Kidney capillary endothelial cell (primary cell): ENCODE data around the gene SGK2.

ENCODE experiments used
- DNase-seq: peaks from one replicate; pipeline ENCODE4 v3.0.0-alpha.2; 2018; ENCODE audit warnings: low spot score

The SGK2 gene

DNA sequence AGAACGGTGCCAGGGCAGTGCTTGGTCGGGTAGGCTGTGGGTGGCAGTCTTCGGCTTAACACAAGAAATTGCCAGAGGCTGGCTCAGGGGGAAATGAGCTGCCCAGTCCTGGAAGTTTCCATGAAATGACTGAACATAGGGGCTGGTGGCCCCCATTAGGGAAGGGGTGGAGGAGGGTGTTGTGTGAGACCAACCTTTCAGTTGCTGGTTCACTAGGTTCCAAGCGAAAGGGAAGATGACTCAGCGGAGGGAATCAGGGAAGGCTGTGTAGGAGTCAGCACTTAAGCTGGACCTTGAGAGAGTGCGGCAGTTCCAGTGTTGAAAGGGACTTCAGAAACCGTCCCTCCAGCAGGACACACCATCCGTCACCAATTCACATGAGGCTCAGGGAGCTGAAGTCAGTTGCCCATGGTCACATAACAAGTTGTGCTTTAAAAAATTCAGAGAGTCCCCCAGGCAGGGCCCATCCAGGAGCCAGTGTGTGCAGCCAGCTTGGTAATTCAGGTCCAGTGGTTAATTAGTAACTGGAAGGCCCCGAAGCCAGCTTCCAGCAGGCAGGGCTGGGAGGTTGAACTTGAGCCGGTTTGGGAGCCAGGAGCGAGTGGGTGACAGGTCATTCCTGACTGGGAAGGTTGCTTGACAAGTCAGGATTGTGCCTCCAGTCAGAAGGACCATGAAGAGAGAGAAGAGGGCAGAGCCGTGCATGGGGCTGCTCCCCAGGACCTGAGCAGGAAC lies at the start of gene SGK2:
SGK2 (plus strand) TSS at position 616 of the 735 bp plus-strand sequence. CDS start 7,469 bp downstream, outside the sequence.
- no peak for DNase-seq

DNA sequence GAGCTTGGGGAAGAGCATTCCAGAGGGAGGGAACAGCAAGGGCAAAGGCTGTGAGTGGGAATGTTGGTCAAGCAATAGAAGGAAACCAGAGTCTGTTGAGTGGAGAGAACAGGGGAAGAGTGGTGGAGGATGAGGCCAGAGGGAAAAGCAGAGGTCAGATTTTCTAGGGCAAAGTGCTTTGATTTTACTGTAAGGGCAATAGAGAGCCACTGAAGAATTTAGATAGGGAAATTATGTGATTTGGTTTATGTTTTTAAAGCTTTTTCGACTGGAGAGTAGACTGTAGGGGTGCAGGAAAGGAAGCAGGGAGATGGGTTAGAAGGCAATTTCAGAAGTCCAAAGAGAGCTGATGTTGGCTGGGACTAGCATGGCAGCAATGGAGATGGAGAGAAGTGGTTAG lies 46.9 kb upstream of the SGK2 start:
- no peak for DNase-seq

DNA sequence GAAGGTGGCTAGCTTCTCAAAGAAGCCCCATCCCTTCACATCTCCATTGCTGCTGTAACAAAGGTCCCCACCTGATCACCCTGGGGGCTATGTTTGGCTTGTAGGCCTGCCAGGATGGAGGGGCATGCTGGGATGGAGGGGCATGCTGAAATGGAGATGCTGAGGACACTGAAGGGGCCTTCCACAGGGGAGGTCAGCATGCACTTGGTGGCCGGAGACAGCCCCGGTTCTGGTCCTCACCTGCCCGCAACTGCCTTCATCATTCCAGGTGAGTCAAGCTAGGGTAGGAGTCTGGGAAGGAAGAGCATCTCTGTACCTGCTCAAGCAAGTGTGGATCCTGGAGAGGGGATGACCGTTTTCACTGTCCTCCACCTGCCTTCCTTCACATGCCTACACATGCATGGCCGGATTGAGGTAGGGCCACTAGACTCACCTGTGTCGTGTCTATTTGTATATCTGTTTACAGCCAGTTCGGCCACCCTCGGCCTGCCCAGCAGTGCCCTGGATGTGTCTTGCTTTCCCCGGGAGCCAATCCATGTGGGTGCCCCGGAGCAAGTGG lies 45.4 kb upstream of the SGK2 start:
- no peak for DNase-seq

DNA sequence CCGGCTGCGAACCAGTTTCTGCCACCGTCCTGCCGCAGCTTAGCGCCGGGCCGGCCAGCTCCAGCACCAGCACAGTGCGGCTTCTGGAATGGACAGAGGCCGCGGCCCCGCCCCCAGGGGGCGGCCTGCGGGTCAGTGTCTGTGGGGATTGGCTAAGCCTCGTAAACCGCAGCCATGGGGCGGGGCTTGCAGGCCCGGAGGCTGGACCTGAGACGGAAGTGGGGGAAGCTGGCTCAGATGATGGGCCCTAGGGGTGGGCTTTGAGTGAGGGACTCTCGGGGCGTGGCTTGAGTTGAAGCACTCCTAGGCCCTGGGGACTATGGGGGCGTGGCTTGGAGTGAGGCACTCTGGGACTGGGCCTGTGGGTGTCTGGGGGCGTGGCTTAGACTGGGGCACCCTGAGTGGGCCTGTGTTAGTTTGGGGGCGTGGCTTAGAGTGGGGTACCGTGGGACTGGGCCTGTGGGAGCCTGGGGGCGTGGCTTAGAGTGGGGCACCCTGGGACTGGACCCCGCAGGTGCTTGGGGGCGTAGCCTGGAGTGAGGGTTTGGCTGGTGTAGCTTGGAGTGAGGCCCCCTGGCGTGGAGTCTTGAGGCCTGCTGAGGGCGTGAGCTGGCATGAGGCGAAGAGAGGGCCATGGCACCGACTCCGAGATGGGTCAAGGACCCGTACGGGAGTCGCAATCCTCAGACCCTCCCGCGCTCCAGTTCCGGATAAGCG lies 44.7 kb upstream of the SGK2 start:
- peak; percentile 82 for DNase-seq

DNA sequence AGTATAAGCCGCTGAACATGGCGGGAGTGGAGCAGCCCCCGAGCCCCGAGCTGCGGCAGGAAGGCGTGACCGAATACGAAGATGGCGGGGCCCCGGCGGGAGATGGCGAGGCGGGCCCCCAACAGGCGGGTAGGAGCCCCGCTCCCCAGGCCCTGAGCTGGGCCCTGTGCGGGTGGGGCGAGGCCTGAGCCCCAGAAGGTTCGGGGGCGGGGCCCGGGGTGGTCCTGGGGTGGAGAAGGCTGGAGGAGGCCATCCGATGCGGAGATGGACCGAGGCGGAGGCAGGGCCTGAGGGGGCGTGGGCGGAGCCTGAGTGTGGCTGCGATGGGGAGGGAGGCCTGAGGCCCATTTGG lies 44.2 kb upstream of the SGK2 start:
- no peak for DNase-seq

DNA sequence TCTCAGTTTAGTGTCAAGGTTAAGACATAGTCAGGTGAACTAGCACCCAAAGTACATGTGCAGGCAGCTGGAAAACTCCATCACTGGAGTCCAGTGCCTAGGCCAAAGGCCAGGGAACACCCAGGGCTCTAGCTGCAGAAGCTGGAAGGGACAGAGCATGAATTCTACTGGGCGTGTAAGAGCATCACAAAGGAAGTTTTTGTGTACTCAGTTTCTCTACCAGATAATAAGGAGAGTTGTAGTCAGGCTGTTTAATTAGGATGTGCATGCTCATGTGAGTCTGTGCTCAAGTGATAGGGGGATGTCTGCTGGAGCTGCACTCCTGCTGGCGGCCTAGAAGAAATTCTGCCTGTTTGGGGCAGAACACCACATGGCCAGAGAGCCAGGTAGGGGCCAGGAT lies 43.2 kb upstream of the SGK2 start:
- no peak for DNase-seq

DNA sequence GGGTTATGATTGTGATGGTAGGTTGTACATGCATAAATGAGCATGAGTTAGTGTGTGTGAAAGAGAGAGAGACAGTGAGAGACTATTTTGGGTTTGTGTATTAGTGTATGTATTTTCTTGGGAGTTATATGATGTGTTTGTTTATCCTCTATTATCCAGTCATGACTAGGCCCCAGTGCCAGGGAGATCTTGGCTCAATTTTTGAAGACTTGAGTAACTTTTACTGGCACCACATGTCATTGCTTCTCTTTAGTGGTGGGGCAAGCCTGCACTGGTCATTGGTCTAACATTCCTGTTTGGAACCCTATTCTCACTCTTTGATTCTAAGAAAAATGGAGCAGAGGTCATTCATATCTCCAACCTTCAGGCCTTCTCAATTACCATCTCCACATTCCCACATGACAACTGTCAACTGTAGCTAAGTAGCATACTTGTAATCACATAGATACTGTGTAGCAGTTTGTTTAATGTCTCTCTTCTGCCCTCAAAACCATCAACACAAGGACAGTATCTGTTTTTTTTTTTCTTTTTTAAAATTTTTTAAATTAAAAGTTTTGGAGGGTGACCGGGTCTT lies 42.5 kb upstream of the SGK2 start:
- DNase-seq = no peak

DNA sequence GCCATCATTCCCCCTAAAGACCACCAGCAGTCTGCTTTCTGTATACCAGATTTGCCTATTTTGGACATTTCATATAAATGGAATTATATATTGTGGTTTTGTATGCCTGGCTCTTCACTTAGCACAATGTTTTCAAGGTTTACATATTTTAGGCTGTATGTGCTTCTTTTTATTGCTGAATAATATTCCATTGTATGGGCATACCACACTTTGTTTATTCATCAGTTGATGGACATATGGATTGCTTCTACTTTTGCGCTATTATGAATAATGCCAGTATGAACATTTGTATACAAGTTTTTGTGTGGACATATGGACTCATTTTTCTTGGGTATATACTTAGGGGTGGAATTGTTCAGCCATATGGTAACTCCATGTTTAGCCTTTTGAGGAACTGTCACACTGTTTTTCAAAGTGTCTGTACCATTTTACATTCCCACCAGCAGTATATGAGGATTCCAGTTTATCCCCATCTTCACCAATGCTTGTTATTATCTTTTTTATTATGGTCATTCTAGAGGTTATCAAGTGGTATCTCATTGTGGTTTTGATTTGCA lies 38.7 kb upstream of the SGK2 start:
- no peak for DNase-seq

DNA sequence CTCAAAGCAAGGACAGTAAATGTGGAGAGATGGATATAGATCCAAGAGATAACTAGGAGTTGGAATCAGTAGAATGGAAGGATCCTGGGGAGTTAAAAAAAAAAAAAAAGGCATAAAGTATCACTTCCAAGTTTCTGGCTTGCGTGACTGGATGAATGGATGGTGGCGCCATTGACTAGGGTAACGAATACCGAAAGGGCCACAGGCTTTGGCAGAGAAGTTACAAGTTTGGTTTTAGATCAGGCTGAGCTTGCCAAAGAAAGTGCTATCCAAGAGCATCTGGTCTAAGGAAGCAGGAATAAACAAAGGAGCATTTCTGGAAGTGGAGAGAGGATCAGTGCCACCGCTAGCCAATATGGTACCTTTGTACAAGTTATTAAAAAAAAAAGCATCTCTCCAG lies 33.8 kb upstream of the SGK2 start:
- DNase-seq = no peak

DNA sequence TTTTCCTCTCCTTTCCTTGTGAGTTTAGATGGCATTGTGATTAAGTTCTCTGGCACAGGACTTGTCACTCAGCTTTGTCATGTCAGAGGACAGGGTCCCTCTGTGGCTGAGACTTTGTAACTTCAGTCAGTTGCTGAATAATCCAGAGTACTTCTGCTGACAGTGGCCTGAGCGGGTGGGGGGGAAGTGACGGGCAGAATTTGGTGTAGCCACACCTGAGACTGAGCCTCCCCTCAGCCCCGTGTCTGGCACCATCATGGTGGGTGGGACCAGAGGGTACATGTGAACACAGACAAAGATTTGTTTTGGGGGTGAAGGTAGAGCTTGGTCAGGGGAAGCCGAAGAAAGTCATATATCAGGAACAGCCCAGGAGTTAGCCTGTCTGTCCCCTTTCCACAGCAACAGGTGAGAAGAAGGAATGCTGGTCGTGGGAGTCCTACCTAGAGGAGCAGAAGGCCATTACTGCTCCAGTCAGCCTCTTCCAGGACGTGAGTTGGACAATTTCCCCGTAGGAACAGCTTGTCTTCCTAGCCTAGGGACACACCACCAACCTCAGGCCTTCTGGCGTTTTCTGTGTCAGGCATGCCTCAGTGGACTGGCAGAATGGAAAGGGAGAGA lies 30.5 kb upstream of the SGK2 start:
- no peak for DNase-seq

DNA sequence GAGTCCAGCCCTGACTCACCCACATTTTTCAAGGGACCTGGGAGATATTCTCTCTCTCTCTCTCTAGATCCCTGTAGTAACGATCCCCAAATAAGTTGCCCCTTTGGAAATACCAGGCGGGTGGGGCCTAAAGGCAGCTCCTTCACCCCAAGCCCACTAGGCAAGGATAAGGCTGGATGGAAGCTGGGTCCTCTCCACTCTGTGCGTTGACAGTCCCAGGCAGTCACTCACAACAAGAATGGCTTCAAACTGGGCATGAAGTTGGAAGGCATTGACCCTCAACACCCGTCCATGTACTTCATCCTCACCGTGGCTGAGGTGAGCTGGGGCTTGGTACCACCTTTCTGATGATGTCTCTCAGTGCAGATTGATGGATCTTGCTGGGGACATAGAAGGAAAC lies 29.8 kb upstream of the SGK2 start:
- no peak for DNase-seq

DNA sequence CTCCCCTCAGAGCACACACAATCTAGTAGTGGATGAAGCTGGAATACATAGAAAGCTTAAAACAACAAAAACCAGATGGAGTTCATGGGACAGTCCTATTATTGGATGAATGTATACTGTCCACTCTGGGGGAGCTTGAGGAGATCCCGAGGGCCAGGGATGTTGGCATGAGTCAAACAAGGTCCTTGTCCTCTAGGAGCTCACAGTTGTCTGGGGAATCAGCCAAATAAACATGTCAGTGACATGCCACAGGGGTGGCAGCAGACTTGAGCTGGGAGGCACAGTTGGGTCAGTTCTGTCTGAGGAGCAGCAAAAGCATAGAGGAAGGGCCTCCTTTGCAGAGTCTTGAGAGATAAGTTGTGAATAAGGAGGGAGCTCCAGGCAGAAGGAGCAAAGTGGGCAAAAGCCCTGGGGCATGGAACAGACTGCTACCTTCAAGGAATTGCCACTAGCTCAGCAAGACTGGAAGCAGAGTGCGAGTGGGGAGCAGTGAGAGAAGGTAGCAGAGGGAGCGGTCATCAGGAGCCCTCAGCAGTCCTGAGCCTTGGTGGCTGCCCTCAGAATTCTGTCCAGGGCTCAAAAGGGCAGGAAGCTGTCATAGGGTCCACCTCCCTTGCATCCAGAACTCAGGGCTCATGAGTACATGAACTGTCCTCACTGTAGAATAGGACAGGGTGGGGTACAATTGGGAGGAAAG lies 29.2 kb upstream of the SGK2 start:
- no peak for DNase-seq

DNA sequence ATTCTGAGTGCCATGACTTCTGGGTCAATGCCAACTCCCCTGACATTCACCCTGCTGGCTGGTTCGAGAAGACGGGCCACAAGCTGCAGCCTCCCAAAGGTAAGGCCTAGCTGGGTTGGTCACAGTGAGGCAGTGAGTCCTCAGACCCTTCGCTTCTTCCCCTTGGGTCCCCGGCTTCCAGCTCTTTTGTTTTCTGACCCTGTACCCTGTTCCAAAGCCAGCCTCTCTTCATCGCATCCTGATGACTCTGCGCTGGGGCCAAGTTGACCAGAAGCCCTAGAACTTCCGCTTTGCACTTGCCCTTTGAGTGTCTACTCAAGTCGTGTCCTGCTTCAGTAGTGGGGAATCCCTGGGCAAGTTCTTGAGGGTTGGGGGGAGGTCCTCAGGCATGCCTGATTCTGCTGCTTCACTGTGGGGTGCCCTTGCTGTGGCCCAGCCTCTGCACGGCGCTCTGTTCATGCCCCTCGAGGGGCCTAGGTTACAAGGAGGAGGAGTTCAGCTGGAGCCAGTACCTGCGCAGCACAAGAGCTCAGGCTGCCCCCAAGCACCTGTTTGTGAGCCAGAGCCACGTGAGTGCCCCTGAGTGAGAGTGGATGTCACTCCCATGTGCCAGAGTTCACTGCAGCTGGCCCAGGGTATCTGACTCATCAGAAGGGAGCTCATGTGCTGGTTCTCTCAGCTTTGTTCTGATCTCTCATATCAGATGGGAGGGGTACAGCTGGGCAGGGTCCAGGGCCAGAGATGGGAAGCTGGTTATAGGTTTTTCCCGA lies 28.3 kb upstream of the SGK2 start:
- DNase-seq = no peak

DNA sequence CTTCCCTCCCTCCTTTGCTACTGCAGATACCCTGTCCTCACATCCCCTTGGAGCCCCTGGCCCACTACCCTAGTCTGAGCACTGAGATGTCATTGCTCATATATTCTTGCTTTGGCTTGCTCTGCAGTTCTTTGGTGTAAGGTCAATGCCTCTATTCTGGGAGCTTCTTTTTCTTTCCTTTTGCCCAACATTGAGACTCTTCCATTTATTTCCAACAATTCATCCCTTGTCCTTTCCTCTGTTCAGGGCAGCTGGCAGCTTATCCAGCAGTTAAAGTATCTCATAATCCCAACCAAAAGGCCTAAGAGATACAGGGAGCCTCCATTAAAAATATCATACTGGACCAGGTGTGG lies 27.8 kb upstream of the SGK2 start:
- DNase-seq = no peak

DNA sequence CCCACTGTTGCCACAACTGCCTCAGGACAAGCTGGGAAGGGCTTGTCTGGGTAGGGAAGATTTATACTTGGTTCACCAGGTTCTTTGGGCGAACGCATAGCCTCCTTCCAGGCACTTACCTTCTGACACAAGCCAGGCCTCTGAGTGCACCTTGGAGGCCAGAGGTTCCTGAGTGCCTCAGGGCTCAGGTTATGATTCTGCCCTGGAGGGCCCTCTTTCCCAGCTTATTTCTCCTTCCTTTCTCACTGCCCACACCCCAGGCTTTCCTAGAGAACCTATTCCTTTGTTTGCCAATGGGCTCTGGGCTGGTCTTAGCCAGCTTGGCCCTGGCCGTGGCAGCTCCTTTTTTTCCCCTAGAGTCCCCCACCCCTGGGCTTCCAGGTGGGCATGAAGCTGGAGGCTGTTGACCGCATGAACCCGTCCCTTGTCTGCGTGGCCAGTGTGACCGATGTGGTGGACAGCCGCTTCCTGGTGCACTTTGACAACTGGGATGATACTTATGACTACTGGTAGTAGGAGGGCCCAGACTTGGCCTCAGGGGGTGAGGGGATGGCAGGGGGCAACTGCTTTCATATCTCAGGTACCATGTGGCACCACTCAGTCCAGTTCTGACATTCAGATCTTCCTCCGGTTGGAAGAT lies 26.3 kb upstream of the SGK2 start:
- no peak for DNase-seq

DNA sequence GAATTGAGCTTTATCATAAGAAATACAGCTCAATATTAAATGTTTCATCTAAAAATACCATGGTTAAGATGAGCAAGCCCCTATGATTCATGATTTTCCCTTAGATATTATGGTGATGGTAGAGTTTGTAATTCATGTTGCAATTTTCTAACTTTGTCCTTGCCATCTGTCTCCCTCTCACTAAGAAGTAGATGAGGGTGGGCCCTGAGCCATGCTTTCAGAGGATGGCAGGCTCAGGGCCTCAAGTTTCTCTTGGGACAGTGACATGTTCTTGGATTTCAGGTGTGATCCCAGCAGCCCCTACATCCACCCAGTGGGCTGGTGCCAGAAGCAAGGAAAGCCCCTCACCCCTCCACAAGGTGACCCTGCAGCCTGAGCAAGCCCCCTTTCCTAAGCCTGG lies 25.8 kb upstream of the SGK2 start:
- DNase-seq = no peak

DNA sequence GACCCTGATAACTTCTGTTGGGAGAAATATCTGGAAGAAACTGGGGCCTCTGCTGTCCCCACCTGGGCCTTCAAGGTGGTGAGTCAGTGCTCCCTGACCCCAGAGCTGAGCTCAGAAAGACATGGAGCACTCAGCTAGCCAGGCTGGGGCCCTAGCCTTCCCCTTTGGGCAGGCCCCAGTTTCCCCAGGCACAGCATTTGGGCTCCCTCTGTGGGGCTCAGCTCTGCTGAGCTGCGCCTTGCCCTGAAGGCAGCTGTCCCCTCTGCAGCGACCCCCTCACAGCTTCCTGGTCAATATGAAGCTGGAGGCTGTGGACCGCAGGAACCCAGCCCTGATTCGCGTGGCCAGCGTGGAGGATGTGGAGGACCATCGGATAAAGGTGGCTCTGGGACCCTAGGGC lies 24.8 kb upstream of the SGK2 start:
- DNase-seq = no peak

DNA sequence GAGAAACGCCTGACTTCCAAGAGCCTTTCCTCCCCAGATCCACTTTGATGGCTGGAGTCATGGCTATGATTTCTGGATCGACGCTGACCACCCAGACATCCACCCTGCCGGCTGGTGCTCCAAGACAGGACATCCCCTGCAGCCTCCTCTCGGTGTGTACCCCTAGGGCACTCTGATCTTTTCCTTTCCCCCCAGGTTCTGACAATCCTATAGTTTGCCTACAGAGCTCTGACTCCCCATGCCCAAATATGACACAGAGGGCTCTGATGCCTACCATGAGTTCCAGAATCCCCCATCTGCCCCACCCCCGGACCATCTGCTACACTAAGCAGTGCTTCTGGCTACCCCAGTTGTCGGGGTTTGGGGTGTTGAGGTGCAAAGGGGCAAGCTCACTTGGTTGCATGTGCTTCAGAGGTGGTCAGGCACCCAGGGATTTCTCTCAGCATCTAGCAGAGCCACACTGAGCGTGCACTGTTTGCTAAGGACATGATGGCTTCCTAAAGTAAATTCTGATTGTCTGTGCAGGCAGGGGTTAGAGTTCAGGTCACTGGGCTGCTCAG lies 24.0 kb upstream of the SGK2 start:
- no peak for DNase-seq

DNA sequence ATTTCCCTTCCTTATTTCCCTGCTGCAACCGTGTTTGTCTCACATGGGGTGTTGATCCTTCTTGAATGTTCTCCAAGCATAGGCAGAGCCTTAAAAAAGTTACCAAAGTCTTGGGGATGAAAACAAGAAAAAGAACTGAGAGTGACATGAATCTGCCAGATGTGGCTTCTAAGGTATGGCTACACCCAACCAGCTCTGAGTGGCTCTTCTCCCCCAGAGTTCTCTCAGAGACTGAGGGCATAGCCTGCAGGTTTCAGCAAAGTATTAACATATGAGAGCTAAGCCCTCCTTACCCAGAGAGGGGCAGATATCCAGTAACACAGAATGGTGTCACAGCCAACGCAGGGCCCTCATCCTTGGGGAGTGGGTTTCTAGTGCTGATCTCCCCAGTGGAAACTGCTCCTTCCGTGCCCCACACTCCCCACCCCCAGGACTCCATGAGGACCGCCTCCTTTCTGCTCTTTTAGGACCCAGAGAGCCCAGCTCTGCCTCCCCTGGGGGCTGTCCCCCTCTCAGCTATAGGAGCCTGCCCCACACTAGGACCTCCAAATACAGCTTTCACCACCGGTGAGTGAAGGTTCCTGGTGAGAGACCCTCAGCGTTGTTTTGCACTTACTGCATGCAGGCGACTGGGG lies 23.3 kb upstream of the SGK2 start:
- no peak for DNase-seq
